CD4-positive, alpha-beta T cell treated with Interleukin-15 for 4 hours (primary cell): ENCODE data around the gene STX19.

Experiments
- DNase-seq: peaks from one replicate; pipeline ENCODE4 v3.0.0-alpha.2; 2020; ENCODE audit warnings: low spot score

Gene STX19

GRCh38 chr3:94036909-94037507, 8.6 kb upstream of the STX19 start:
- peak; percentile 13 for DNase-seq

DNA sequence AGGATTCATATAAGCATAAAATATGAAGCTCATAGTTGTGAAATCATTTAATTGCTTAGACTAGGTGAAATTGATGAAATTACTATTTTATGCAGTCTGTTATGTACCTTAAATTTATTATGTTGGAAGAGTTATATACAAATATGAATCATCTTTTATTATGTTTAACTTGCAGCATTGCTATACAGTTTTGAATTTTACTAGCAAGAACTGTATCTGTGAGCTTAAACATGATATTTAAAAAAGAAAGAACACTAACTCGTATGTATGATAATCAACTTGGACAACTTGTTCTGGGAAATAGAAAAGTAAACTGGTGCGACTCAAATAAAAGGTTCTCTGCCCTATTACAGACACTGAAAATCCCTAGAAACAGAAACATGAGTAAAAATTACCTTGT, 1.8 kb downstream of the STX19 start:
- DNase-seq, result no peak

GRCh38 chr3:94024385-94024784, 4.0 kb downstream of the STX19 start:
- no peak for DNase-seq

GRCh38 chr3:94020293-94020692, 8.1 kb downstream of the STX19 start:
- DNase-seq, result no peak

DNA sequence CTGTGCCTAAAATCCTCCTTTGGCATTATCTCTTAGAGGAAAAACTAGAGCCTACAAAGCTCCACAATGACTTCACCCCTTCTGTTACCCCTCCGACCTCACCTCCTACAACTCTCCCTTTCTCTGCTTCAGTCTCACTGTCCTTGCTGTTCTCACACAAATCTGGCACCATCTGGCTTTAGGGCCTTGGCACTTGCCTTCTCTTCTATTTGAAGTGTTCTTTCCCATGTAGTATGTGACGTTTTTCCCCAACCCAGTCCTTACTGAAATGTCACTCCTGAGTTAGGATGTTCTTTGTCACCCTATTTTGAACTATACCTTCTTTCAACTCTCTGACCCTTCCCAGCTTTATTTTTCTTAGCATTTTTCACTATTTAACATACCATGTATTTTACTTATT, 8.7 kb downstream of the STX19 start:
- no peak for DNase-seq

- no peak for DNase-seq
Observed at GRCh38 chr3:94015025-94015424, 13.4 kb downstream of the STX19 start.

DNA sequence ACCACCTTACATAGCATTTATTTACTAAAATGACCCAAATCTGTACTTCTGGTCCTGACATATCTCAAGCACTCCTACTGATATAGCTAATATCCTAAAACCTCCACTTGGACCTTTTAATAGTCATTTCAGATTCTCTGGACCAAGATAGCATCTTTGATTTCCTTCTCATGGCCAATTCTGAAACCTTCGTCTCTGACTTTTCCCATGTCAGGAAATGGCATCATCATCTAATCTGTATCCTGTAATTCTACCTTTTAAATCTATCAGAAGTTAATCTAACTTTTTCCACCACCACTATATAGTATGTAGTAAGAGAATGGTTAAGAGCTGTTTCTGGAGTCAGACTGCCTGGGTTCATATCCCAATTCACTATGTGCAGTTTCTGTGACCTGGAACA, 16.2 kb downstream of the STX19 start:
- no peak for DNase-seq

DNA sequence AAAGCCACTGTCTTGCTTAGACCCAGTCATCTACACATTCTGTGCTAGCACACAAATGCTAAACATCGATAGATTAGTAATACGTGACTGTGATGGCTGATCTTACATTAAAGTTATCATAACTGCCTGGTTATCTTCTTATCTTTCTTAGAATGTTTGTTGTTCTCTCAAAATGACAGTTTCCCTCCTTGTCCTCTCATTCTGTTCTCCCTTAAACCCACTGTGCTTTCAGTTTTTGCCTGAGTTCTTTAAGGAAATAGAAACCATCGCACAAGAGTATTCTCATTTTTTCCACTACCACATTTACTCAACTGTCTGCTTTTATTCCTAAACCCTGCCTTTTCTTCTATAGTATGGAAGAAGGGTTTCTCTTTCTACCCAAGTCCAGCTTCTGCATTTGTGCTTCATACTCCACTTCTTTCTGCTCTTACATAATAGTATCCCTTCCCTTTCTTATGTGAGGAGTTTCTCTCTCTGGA, 17.1 kb downstream of the STX19 start:
- no peak for DNase-seq

DNA sequence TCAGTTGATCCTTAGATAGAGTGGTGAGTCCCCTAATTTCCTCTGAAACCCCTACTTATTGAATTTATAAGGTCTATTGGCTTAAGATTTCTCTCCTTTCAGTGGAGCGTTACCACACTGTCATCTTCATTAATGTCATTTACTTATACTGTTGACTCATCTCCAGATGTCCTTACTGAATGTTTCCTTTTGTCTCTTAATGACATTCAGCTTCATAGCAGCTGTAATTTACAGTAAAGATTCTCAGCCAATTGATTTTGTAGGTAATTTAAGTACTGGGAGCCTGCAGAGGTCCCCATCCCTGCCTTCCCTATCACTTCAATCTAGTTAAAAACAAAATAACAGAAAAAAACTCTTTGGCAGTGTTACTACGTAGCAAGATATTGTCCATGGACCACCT, 18.8 kb downstream of the STX19 start:
- no peak for DNase-seq

DNA sequence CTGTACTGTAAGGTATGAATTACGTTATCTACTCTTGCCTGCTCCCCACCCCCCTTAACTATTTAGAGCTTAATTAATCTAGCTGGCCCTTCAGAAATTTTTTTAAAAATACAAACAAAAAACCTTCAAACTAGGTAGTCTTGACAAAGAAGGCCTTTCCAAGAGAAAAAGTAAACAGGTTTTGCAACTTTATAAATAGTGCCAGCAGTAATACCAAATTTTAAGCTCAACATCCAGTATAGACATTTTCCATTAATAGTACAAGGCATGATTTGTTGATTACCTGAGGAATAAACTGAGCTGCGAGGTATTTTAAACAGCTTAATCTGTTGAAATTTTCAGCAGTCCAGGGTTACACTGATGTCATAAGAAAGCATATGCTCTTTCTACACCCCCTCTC, 20.1 kb downstream of the STX19 start:
- DNase-seq, result no peak

DNA sequence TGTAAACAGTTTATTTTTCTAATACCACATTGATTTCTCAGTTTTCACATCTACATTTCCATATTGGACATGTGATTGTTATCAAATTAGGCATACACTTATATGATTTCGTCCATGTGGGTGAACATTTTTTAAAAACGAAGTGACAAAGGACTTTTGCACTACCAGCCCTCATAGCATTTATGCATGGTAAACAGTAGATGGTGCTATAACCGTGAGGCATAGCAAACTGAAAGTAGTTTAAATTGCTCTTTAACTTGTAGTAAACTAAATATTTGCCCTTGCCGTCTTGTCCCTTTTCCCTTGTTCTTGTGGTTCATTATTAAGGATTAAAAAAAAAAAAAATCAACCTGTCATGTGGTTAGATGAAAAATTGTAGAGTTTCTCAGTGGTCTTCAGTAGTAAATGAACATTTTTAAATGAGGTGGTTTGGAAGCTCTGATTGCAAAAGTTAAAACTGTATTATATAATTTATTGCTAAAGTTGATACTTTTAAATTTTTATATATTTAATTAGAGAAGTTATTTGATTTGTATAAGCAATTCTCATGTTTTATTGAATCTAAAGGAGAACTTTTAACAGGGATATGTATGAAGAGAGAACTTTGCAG, 24.0 kb downstream of the STX19 start:
- peak; percentile 64 for DNase-seq

DNA sequence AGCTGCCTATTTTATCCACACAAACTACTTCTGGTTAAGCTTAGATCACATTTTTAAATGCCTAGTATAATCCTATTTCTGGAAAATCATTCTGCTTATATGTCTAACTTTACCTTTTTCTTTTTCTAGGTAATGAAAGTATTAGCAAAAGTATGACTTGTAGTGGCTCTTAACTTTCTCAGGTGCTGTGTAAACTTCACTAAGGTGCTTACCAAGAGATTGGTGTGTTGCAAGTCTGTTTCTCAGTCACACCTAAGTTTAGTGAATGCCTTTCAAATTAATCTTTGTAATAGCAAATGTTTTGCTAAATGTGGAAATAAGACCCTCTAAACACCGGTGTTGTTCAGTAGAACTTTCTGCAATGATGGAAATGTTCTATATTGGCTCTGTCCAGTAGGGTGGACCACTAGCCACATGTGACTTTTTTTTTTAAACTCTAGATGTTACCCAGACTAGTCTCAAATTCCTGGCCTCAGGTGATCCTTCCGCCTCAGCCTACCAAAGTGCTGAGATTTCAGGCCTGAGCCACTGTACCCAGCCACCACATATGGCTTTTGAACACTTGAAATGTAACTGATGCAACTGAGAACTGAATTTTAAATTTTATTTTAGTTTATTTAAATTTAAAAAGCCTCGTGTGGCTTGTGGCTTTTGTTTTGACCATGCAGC, 26.4 kb downstream of the STX19 start:
- DNase-seq, result no peak

DNA sequence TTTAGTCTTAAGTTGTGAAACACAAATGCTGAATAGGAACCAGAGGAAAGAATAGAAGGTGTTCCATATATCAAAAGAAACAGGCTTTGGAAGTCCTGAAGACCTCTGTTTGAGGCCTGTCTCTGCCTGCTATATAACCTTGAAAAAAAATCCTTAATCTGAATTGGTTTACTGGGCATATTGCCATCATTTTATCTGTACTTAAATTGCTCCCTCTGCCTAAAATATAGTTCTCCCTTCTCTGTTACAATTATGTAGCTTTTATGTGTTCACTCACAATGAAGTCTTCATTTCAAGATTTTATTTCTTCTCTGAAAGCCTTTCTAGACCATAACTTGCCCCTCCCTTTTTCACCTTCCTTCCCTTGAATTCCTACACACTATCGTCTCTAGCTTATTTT, 27.2 kb downstream of the STX19 start:
- DNase-seq, result no peak

- no peak for DNase-seq
Observed at GRCh38 chr3:93994056-93994455, 34.3 kb downstream of the STX19 start.

- no peak for DNase-seq
Observed at GRCh38 chr3:93992207-93992606, 36.2 kb downstream of the STX19 start.

GRCh38 chr3:93991631-93992030, 36.8 kb downstream of the STX19 start:
- no peak for DNase-seq

- DNase-seq, result no peak
Observed at GRCh38 chr3:93989241-93989640, 39.2 kb downstream of the STX19 start.

DNA sequence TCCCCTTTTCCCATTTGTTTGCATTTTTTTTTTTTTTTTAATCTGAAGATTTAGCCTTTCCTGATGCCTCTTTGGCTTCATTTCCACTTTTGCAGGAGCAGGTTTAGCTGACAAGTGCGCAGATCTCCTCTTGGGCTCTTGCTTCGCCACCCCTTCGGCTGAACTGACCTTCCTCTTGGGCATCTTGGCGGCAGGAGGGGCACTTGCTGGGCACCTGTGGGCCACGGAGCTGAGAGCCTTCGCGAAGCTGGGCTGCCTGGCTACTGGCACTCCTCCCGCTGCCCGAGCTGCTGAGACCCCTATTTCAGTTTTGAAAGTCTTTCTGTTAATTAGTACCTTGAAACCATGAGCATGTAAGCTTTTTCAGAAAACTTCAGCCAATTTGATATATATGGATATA, 39.6 kb downstream of the STX19 start:
- DNase-seq, result no peak

- DNase-seq, result no peak
Observed at GRCh38 chr3:93988283-93988682, 40.1 kb downstream of the STX19 start.

DNA sequence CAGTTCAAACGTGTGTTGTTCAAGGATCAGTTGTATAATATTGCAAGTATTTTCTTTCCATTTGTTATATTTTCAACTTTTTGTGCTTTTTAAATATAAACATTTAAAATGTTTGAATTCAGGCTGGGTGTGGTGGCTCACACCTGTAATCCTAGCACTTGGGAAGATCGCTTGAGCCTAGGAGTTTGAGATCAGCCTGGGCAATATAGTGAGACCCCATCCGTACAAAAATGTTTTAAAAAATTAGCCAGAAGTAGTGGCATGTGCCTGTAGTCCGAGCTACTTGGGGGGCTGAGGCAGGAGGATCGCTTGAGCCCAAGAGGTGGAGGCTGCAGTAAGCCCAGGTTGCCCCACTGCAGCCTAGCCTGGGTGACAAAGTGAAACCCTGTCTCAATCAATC, 43.8 kb downstream of the STX19 start:
- DNase-seq, result no peak

DNA sequence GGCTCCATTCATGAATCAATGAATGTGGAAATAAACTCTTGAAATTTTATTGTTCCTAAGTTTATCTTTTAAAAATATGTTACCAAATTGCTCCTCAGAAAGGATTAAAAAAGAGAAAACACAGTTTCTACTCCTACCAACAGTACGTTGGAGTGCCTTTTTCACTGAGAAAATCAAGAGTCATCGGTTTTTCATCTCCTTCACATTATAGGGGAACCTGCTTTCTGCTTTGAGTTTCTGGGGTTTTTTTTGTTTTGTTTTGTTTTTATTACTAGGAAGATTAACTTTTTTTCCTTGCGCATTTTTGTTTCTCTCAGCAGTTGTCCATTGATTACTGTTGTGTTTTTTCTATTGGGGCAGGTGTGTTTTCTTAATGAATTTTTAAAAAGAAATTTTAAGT, 45.0 kb downstream of the STX19 start:
- DNase-seq, result no peak

- DNase-seq, result no peak
Observed at GRCh38 chr3:93981649-93982048, 46.7 kb downstream of the STX19 start.

GRCh38 chr3:93979850-93980676, 48.3 kb downstream of the STX19 start, which contains the start of gene ARL13B:
Gene ARL13B (plus strand): TSS chr3:93980155. CDS start chr3:93980424, 269 bp downstream.
- peak; percentile 95 for DNase-seq
